ELR (cell line): ENCODE results near the gene SPIRE2.
"Not testable (repeated sequence)": the region's sequence is repeated elsewhere in the genome, so short reads cannot be mapped to it uniquely, and the experiment has no call there.

Experiments
- DNase-seq: peaks from one replicate; pipeline ENCODE4 v3.0.0-alpha.2; 2015; ENCODE audit warnings: low read depth

SPIRE2 gene

GRCh38 chr16:89828199-89828869, at the start of gene SPIRE2:
Gene SPIRE2, plus strand, starts transcription at chr16:89828475. Its CDS starts 76 bp downstream, at chr16:89828551.
- peak; percentile 82 for DNase-seq

GRCh38 chr16:89779231-89779908, 48.9 kb upstream of the SPIRE2 start:
- no peak for DNase-seq

- DNase-seq, result no peak
These were observed 48.4 kb upstream of the SPIRE2 start for GRCh38 chr16:89779909-89780305.

- DNase-seq, result no peak
These were observed 45.8 kb upstream of the SPIRE2 start for GRCh38 chr16:89782489-89782888.

- not testable (repeated sequence) for DNase-seq
These were observed 44.3 kb upstream of the SPIRE2 start for GRCh38 chr16:89783952-89784351.

- no peak for DNase-seq
These were observed 43.9 kb upstream of the SPIRE2 start for GRCh38 chr16:89784406-89784805.

- no peak for DNase-seq
These were observed 42.6 kb upstream of the SPIRE2 start for GRCh38 chr16:89785523-89786155.

GRCh38 chr16:89786474-89787364, 41.6 kb upstream of the SPIRE2 start:
- DNase-seq, result no peak

- no peak for DNase-seq
These were observed 40.9 kb upstream of the SPIRE2 start for GRCh38 chr16:89787365-89787805.

GRCh38 chr16:89791278-89791995, 36.8 kb upstream of the SPIRE2 start:
- no peak for DNase-seq

- DNase-seq, result peak; percentile 21
These were observed 35.2 kb upstream of the SPIRE2 start for GRCh38 chr16:89793092-89793491.

- no peak for DNase-seq
These were observed 34.3 kb upstream of the SPIRE2 start for GRCh38 chr16:89793955-89794354.

GRCh38 chr16:89795676-89796075, 32.6 kb upstream of the SPIRE2 start:
- no peak for DNase-seq

- DNase-seq, result no peak
These were observed 32.2 kb upstream of the SPIRE2 start for GRCh38 chr16:89796104-89796503.

- DNase-seq, result no peak
These were observed 30.1 kb upstream of the SPIRE2 start for GRCh38 chr16:89798126-89798525.

GRCh38 chr16:89798832-89799370, 29.4 kb upstream of the SPIRE2 start:
- DNase-seq, result no peak

- no peak for DNase-seq
These were observed 26.5 kb upstream of the SPIRE2 start for GRCh38 chr16:89801800-89802199.

GRCh38 chr16:89805136-89805905, 23.0 kb upstream of the SPIRE2 start:
- DNase-seq, result peak; percentile 45

- DNase-seq, result not testable (repeated sequence)
These were observed 21.6 kb upstream of the SPIRE2 start for GRCh38 chr16:89806589-89807193.

GRCh38 chr16:89808475-89808874, 19.8 kb upstream of the SPIRE2 start:
- no peak for DNase-seq
